AG04450 (cell line): Measurements from ENCODE around the gene SLC23A2. TPM values are rescaled to one million over a fixed set of nuclear protein-coding genes. Genes with fewer than 3 reads are reported as not detected.

Experiments used
- CTCF ChIA-PET: fragments of 300-600, 350-600 bp; formaldehyde crosslinking; extraction: SDS; loops from one replicate; lab custom pipeline; 2022; ENCODE audit warnings: antibody characterized with exemption, inconsistent platforms; lab: Charles Lee
- POLR2A ChIA-PET: fragments of 350-600 bp; formaldehyde crosslinking; extraction: SDS; loops from one replicate; lab custom pipeline; 2021; ENCODE audit warnings: antibody characterized with exemption, inconsistent platforms; lab: Yijun Ruan, JAX
- DNase-seq: peaks from one replicate; pipeline ENCODE4 v3.0.0-alpha.2; 2011; ENCODE audit warnings: low read depth, low spot score
- H3K27ac ChIP-seq: one replicate; pipeline ENCODE4 v1.5.1; 2012; ENCODE audit warnings: low read depth, low read length, control low read depth
- H3K27me3 ChIP-seq: one replicate; pipeline ENCODE4 v1.6.0; 2012; ENCODE audit warnings: low read length; ENCODE audit not compliant: control insufficient read depth, insufficient read depth
- H3K4me3 ChIP-seq: 2 replicates; pipeline ENCODE4 v1.5.1; 2011; ENCODE audit warnings: mild to moderate bottlenecking, low read depth, low read length, control low read depth
- H3K9me3 ChIP-seq: 2 replicates; pipeline ENCODE4 v1.5.1; 2012; ENCODE audit warnings: low read length; ENCODE audit not compliant: control insufficient read depth, insufficient read depth
- CTCF ChIP-seq: IDR thresholded peaks from 2 replicates; pipeline ENCODE4 v1.5.1; 2011; ENCODE audit warnings: low read depth, low read length, control low read depth, inconsistent platforms
- polyA plus RNA-seq: library from polyadenylated mRNA; depleted of rRNA; stranded (reverse); fragments of >200 nt; gene quantifications from 2 replicates; pipeline ENCODE4 v1.2.3, GENCODE V29; 2011; rRNA removed
- small RNA-seq: library from RNA; depleted of rRNA; stranded (forward); fragments of <200 nt; gene quantifications from one replicate; pipeline ENCODE3, GENCODE V24; 2012; ENCODE audit warnings: low read depth; ENCODE audit not compliant: insufficient read length

Gene SLC23A2
- polyA plus RNA-seq, 1 experiment, result 17.9 TPM

- peaks cover 8% of the 10 kb centered on the region for H3K27me3 ChIP-seq
- no peaks in the 10 kb centered on the region for H3K9me3 ChIP-seq
- ChIA-PET CTCF (no interaction called here), POLR2A (no interaction called here)
- no peak overlapping the region for H3K27ac ChIP-seq
- DNase-seq, result no peak
- H3K4me3 ChIP-seq, result no peak overlapping the region
- no peak for TF ChIP-seq CTCF
Observed at GRCh38 chr20:4805663-4806449, 195.5 kb downstream of the SLC23A2 start.

GRCh38 chr20:4802527-4802926 is 198.8 kb downstream of the SLC23A2 start:
- no peaks in the 10 kb centered on the region for H3K27me3 ChIP-seq
- H3K9me3 ChIP-seq, result peaks cover 10% of the 10 kb centered on the region
- ChIA-PET POLR2A (no interaction called here), CTCF (no interaction called here)
- H3K4me3 ChIP-seq, result no peak overlapping the region
- no peak for DNase-seq
- TF ChIP-seq CTCF, result no peak
- H3K27ac ChIP-seq, result no peak overlapping the region

Small RNA genes within 50 kb of the gene (small RNA-seq; reads per million reads assigned to genes)
- not detected for gene AL121890.1
- not detected for gene RF00322

Other genes with a start within 250 kb of the SLC23A2 start
- gene RASSF2, start 177.9 kb downstream of the SLC23A2 start, polyA plus RNA-seq, result 23.3 and 23.6 TPM in 2 replicates
- gene TMEM230, start 111.6 kb upstream of the SLC23A2 start, polyA plus RNA-seq, result 181 and 209 TPM in 2 replicates
- gene PCNA, start 118.4 kb upstream of the SLC23A2 start, polyA plus RNA-seq, result 118 and 134 TPM in 2 replicates
- 43.5 and 48.7 TPM in 2 replicates for gene CDS2, start 125.5 kb upstream of the SLC23A2 start, polyA plus RNA-seq